HEK293 (cell line): Measurements from ENCODE around the gene WDPCP.
"Not testable (repeated sequence)": the region's sequence is repeated elsewhere in the genome, so short reads cannot be mapped to it uniquely, and the experiment has no call there.

Experiments used
- CTCF ChIA-PET: fragments of 350-600 bp; formaldehyde crosslinking; extraction: SDS; loops from one replicate; lab custom pipeline; 2021; ENCODE audit warnings: antibody characterized with exemption; lab: Yijun Ruan, JAX
- POLR2A ChIA-PET: fragments of 300-600 bp; formaldehyde crosslinking; extraction: SDS; loops from one replicate; lab custom pipeline; 2020; ENCODE audit warnings: antibody characterized with exemption, inconsistent platforms; lab: Yijun Ruan, JAX
- H3K27ac ChIP-seq: fragments of 200-500 bp; sonication (Bioruptor generic); 2 replicates; pipeline ENCODE4 v1.5.1; 2014; ENCODE audit warnings: low read depth, low read length, control low read depth, inconsistent platforms; ENCODE audit errors: extremely low read depth
- H3K36me3 ChIP-seq, 2 experiments: fragments of 200-500 bp in 1 of 2; sonication (Bioruptor generic) in 1 of 2; 1 replicate in 1 of 2; 2 replicates in 1 of 2; pipeline ENCODE4 v1.5.1; 2014 to 2017; ENCODE audit warnings: inconsistent platforms in 2 of 2, low read length in 2 of 2; ENCODE audit not compliant: control insufficient read depth in 2 of 2, insufficient read depth in 1 of 2
- H3K4me1 ChIP-seq: fragments of 200-500 bp; sonication (Bioruptor generic); 2 replicates; pipeline ENCODE4 v1.5.1; 2014; ENCODE audit warnings: mild to moderate bottlenecking, low read length, inconsistent platforms; ENCODE audit not compliant: control insufficient read depth, insufficient read depth
- H3K4me3 ChIP-seq: 2 replicates; pipeline ENCODE4 v1.5.1; 2011; ENCODE audit warnings: low read depth, mild to moderate bottlenecking, control low read depth, low read length, moderate library complexity
- H3K9me3 ChIP-seq: fragments of 200-500 bp; sonication (Bioruptor generic); 2 replicates; pipeline ENCODE4 v1.5.1; 2014; ENCODE audit warnings: low read depth, low read length, inconsistent platforms; ENCODE audit not compliant: control insufficient read depth, insufficient read depth
- ATF2 ChIP-seq: fragments of 450-650 bp; formaldehyde crosslinking; IDR thresholded peaks from 2 replicates; pipeline ENCODE4 v1.5.1; 2016; ENCODE audit warnings: missing biosample characterization, missing genetic modification characterization, low read depth
- MYNN ChIP-seq: fragments of 450-650 bp; formaldehyde crosslinking; IDR thresholded peaks from 2 replicates; pipeline ENCODE4 v1.5.1; 2016; ENCODE audit warnings: missing biosample characterization, missing genetic modification characterization, borderline replicate concordance
- PRDM10 ChIP-seq: fragments of 450-650 bp; formaldehyde crosslinking; IDR thresholded peaks from 2 replicates; pipeline ENCODE4 v1.5.1; 2016; ENCODE audit warnings: missing biosample characterization, missing genetic modification characterization
- PRDM4 ChIP-seq: fragments of 450-650 bp; formaldehyde crosslinking; IDR thresholded peaks from 2 replicates; pipeline ENCODE4 v1.5.1; 2017; ENCODE audit warnings: missing biosample characterization, missing genetic modification characterization
- SP2 ChIP-seq: fragments of 450-650 bp; formaldehyde crosslinking; IDR thresholded peaks from 2 replicates; pipeline ENCODE4 v1.5.1; 2016; ENCODE audit warnings: missing biosample characterization, missing genetic modification characterization
- TSHZ1 ChIP-seq: fragments of 450-650 bp; formaldehyde crosslinking; IDR thresholded peaks from 2 replicates; pipeline ENCODE4 v1.5.1; 2016; ENCODE audit warnings: missing biosample characterization, missing genetic modification characterization, borderline replicate concordance
- ZBTB8A ChIP-seq: fragments of 450-650 bp; formaldehyde crosslinking; IDR thresholded peaks from 2 replicates; pipeline ENCODE4 v1.5.1; 2016; ENCODE audit warnings: missing biosample characterization, missing genetic modification characterization
- ZNF155 ChIP-seq: fragments of 450-650 bp; formaldehyde crosslinking; IDR thresholded peaks from 2 replicates; pipeline ENCODE4 v1.5.1; 2016; ENCODE audit warnings: missing biosample characterization, missing genetic modification characterization
- ZNF175 ChIP-seq: fragments of 450-650 bp; formaldehyde crosslinking; IDR thresholded peaks from 2 replicates; pipeline ENCODE4 v1.5.1; 2016; ENCODE audit warnings: missing biosample characterization, missing genetic modification characterization
- ZNF184 ChIP-seq: fragments of 450-650 bp; IDR thresholded peaks from 2 replicates; pipeline ENCODE4 v1.5.1; 2018; ENCODE audit warnings: missing biosample characterization, mild to moderate bottlenecking, missing genetic modification characterization
- ZNF324 ChIP-seq: fragments of 450-650 bp; formaldehyde crosslinking; IDR thresholded peaks from 2 replicates; pipeline ENCODE4 v1.5.1; 2016; ENCODE audit warnings: missing biosample characterization, missing genetic modification characterization
- ZNF416 ChIP-seq: fragments of 450-650 bp; formaldehyde crosslinking; IDR thresholded peaks from 2 replicates; pipeline ENCODE4 v1.5.1; 2016; ENCODE audit warnings: missing biosample characterization, missing genetic modification characterization
- ZNF473 ChIP-seq: fragments of 450-650 bp; formaldehyde crosslinking; IDR thresholded peaks from 2 replicates; pipeline ENCODE4 v1.5.1; 2017; ENCODE audit warnings: missing biosample characterization, missing genetic modification characterization
- ZNF639 ChIP-seq: fragments of 450-650 bp; formaldehyde crosslinking; IDR thresholded peaks from 2 replicates; pipeline ENCODE4 v1.5.1; 2016; ENCODE audit warnings: missing biosample characterization, missing genetic modification characterization
- ZNF658 ChIP-seq: fragments of 450-650 bp; formaldehyde crosslinking; IDR thresholded peaks from 2 replicates; pipeline ENCODE4; 2016; ENCODE audit warnings: missing biosample characterization, missing genetic modification characterization
- ZNF707 ChIP-seq: fragments of 450-650 bp; formaldehyde crosslinking; IDR thresholded peaks from 2 replicates; pipeline ENCODE4 v1.5.1; 2016; ENCODE audit warnings: missing biosample characterization, missing genetic modification characterization
- ZNF843 ChIP-seq: fragments of 450-650 bp; formaldehyde crosslinking; IDR thresholded peaks from 2 replicates; pipeline ENCODE4 v1.5.1; 2016; ENCODE audit warnings: missing biosample characterization, missing genetic modification characterization

Gene WDPCP

GRCh38 chr2:63334910-63335309 lies 253.4 kb downstream of the WDPCP start:
- Histone ChIP-seq H3K4me1 (no peaks in the 10 kb centered on the region), H3K27ac (no peak overlapping the region), H3K4me3 (no peak overlapping the region), H3K9me3 (no peaks in the 10 kb centered on the region)
- ChIA-PET CTCF (interaction anchor here (0.8 kb wide), 1 partner anchor 150 kb away, joined by 3 read pairs; no protein-coding TSS in a partner anchor), POLR2A (no interaction called here)
- no peak for TF ChIP-seq ZNF324 (tag by site-specific recombination)
- TF ChIP-seq TSHZ1 (tag by site-specific recombination), result no peak
- no peak for TF ChIP-seq ZBTB8A (tag by site-specific recombination)
- no peak for TF ChIP-seq SP2 (tag by site-specific recombination)
- TF ChIP-seq ZNF473 (tag by site-specific recombination), result no peak
- no peak for TF ChIP-seq PRDM10 (tag by site-specific recombination)
- no peak for TF ChIP-seq ATF2 (tag by site-specific recombination)
- TF ChIP-seq ZNF707 (tag by site-specific recombination), result no peak
- TF ChIP-seq PRDM4 (tag by site-specific recombination), result no peak
- no peak for TF ChIP-seq MYNN (tag by site-specific recombination)
- TF ChIP-seq ZNF658 (tag by site-specific recombination), result no peak
- TF ChIP-seq, all 188 proteins: peak for 0
- H3K36me3 ChIP-seq, result no peaks in the 10 kb centered on the region

- Histone ChIP-seq H3K36me3 (no peaks in the 10 kb centered on the region), H3K27ac (no peak overlapping the region), H3K4me1 (no peaks in the 10 kb centered on the region), H3K9me3 (no peaks in the 10 kb centered on the region), H3K4me3 (no peak overlapping the region)
- ChIA-PET CTCF (no interaction called here), POLR2A (no interaction called here)
- no peak for TF ChIP-seq ZNF155 (tag by site-specific recombination)
- TF ChIP-seq ZNF416 (tag by site-specific recombination), result no peak
- TF ChIP-seq ZNF175, result no peak
- no peak for TF ChIP-seq ZNF639
- TF ChIP-seq ZNF184 (tag by site-specific recombination), result no peak
- no peak for TF ChIP-seq ZNF843
- no peak for TF ChIP-seq ZBTB8A (tag by site-specific recombination)
Measured at GRCh38 chr2:63326473-63326872, 261.8 kb downstream of the WDPCP start.

GRCh38 chr2:63323662-63324061 lies 264.6 kb downstream of the WDPCP start:
- H3K27ac ChIP-seq, POLR2A ChIA-PET, CTCF ChIA-PET, H3K4me3 ChIP-seq, H3K4me1 ChIP-seq, H3K36me3 ChIP-seq, H3K9me3 ChIP-seq: not testable (repeated sequence)

GRCh38 chr2:63321973-63322372 lies 266.3 kb downstream of the WDPCP start:
- H3K9me3 ChIP-seq, H3K27ac ChIP-seq, H3K4me3 ChIP-seq, POLR2A ChIA-PET, H3K4me1 ChIP-seq, H3K36me3 ChIP-seq: not testable (repeated sequence)
- CTCF ChIA-PET, result interaction anchor here (0.7 kb wide), 1 partner anchor 870 kb away, joined by 3 read pairs; no protein-coding TSS in a partner anchor
